BJ (cell line): ENCODE measurements around the gene FAM83D. TPM values are rescaled to one million over a fixed set of nuclear protein-coding genes. Genes with fewer than 3 reads are reported as not detected.
"Not testable (repeated sequence)": the region's sequence is repeated elsewhere in the genome, so short reads cannot be mapped to it uniquely, and the experiment has no call there.

Experiments
- CTCF ChIA-PET: fragments of 350-600 bp; formaldehyde crosslinking; extraction: SDS; loops from one replicate; lab custom pipeline; 2021; ENCODE audit warnings: antibody characterized with exemption, inconsistent platforms; lab: Yijun Ruan, JAX
- POLR2A ChIA-PET: fragments of 300-600 bp; sonication (Branson Sonifier 250); formaldehyde crosslinking; extraction: SDS; loops from one replicate; lab custom pipeline; 2021; ENCODE audit warnings: antibody characterized with exemption; lab: Charles Lee
- DNase-seq: peaks from one replicate; pipeline ENCODE4 v3.0.0-alpha.2; 2011; ENCODE audit warnings: low read depth
- H3K27me3 ChIP-seq: 2 replicates; pipeline ENCODE4 v1.6.0; 2011; ENCODE audit warnings: low read length; ENCODE audit not compliant: control insufficient read depth, insufficient read depth
- H3K36me3 ChIP-seq: 2 replicates; pipeline ENCODE4 v1.5.1; 2011; ENCODE audit warnings: low read length; ENCODE audit not compliant: control insufficient read depth, insufficient read depth
- H3K4me3 ChIP-seq: 2 replicates; pipeline ENCODE4 v1.5.1; 2011; ENCODE audit warnings: low read depth, mild to moderate bottlenecking, control low read depth, low read length
- polyA plus RNA-seq: library from polyadenylated mRNA; depleted of rRNA; stranded (reverse); fragments of >200 nt; gene quantifications from 2 replicates; pipeline ENCODE4 v1.2.3, GENCODE V29; 2011
- TF ChIP-seq, protein P1 (sequence below): IDR thresholded peaks from 2 replicates; pipeline ENCODE4 v1.5.1; 2011; ENCODE audit warnings: low read depth, mild to moderate bottlenecking, control low read depth, inconsistent platforms, low read length, moderate library complexity; ENCODE audit not compliant: insufficient read depth

The FAM83D gene
- polyA plus RNA-seq, 1 experiment, result 40.1 TPM

DNA sequence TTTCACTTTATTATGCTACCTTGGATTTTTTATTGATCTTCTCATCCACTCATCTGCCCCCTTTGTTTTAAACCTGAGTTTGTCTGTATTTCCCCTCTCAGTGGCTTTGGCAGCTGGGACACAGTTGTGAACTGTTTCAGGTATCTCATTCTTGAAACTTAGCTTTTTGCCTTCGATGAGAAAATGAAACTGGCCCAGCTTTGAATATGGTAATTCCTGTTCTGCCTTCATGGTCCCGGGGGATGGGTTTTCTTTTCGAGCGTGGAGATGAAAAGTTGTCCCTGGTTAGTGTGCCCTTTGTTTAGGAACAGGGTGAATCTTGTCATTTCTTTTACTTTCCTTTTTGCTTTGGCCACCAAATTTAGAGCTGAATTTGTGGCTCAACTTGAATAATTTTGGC is 61.6 kb downstream of the FAM83D start:
- Histone ChIP-seq H3K36me3 (no peaks in the 10 kb centered on the region; the same call in 1 of the 2 replicates), H3K27me3 (no peaks in the 10 kb centered on the region), H3K4me3 (no peak overlapping the region)
- POLR2A ChIA-PET, result no interaction called here
- DNase-seq, result no peak
- TF ChIP-seq, protein P1, sequence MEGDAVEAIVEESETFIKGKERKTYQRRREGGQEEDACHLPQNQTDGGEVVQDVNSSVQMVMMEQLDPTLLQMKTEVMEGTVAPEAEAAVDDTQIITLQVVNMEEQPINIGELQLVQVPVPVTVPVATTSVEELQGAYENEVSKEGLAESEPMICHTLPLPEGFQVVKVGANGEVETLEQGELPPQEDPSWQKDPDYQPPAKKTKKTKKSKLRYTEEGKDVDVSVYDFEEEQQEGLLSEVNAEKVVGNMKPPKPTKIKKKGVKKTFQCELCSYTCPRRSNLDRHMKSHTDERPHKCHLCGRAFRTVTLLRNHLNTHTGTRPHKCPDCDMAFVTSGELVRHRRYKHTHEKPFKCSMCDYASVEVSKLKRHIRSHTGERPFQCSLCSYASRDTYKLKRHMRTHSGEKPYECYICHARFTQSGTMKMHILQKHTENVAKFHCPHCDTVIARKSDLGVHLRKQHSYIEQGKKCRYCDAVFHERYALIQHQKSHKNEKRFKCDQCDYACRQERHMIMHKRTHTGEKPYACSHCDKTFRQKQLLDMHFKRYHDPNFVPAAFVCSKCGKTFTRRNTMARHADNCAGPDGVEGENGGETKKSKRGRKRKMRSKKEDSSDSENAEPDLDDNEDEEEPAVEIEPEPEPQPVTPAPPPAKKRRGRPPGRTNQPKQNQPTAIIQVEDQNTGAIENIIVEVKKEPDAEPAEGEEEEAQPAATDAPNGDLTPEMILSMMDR, result no peak
- CTCF ChIA-PET, result interaction anchor here (3.0 kb wide), 1 partner anchor 62 kb away, joined by 16 read pairs; no protein-coding TSS in a partner anchor

DNA sequence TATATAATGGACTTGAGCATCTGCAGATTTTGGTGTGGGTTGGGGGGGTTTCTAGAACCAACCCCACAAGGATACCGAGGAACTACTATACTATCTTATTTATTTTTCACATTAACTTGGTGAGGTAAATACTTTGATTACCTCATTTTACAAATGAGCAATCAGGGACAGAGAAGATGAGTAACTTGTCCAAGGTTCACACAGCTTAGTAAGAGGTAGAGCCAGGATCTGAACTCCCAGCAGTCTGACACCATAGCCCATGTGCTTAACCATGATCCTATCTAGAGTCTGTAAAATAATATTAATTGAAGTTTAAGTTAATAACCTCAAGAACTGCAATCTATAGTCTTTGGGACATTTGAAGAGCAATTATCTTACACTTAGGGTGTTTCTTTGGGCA is 64.5 kb downstream of the FAM83D start:
- ChIA-PET POLR2A (no interaction called here), CTCF (interaction anchor here (3.0 kb wide), 1 partner anchor 59 kb away, joined by 16 read pairs; no protein-coding TSS in a partner anchor)
- DNase-seq, result no peak
- H3K4me3 ChIP-seq, result no peak overlapping the region
- H3K36me3 ChIP-seq, result no peaks in the 10 kb centered on the region
- TF ChIP-seq, protein P1, result no peak
- H3K27me3 ChIP-seq, result no peaks in the 10 kb centered on the region

DNA sequence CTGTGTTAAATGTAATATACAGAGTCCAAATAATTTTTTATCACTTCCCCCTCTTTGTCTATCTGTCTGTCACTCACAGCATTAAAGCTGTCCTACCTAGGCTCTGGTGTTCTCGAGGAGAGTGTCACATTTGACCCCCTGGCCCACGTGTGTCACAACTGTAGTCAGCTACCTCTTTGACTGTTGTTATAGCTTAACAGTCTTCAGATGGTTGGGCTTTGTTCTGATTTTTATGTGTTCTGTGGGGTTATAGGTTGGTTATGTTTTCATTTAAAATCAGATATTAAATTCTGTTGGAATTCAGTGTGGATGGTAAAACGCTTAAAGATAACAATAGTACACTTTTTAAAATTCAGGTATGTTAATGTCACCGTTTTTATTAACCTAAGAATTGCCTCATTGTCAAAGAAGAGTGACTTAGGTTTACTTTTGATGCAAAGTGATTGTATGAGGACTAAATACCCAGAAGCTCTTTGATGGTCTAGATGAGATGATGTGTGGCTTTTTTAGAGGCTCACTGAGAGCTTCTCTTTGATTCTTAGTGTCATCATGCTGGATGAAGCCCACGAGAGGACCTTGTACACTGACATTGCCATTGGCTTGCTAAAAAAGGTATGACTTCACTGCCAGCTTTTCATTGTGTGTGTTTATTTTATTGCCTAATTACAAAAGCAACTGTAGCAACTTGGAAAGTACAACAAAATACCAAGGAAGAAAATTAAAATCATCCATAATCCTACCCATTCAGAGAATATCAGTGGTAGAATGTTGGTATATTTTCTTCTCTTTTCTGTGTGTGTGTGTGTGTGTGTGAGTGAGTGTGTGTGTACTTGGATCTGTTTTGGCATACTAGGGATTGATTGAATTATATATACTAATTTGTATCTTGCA is 65.8 kb downstream of the FAM83D start:
- no peak for DNase-seq
- TF ChIP-seq, protein P1, result no peak
- ChIA-PET CTCF (no interaction called here), POLR2A (no interaction called here)
- Histone ChIP-seq H3K27me3 (no peaks in the 10 kb centered on the region), H3K4me3 (no peak overlapping the region), H3K36me3 (no peaks in the 10 kb centered on the region)

DNA sequence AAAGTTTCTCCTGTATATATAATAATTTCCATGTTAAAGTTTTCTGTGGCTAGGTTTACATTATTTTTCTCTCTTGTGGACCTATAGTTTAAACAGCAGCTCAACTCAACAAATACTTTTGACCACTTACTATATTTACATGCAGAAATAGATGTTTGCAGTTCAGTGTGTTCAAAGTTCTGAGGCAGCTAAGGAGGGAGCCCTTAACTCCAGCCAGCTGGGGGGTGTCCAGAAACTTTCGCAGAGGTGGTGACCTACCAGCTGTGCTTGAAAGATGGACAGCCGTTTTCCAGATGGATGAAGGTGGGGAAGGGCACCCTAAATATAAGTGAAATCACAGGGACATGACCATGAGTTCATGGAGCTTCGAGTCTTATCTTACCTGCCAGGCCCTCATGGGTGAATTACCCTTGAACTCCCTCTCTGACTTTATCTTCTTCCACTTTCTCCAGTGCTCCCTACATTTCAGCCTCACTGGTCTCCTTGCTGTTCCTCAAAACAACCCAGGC is 69.4 kb downstream of the FAM83D start:
- no peak for DNase-seq
- ChIA-PET POLR2A (interaction anchor here (0.7 kb wide), 1 partner anchor 32 kb away, joined by 8 read pairs; no protein-coding TSS in a partner anchor), CTCF (interaction anchor here (0.9 to 4.5 kb wide), 4 partner anchors 14 to 55 kb away, joined by 3 to 15 read pairs (median 4); no protein-coding TSS in a partner anchor)
- TF ChIP-seq, protein P1, result no peak
- no peaks in the 10 kb centered on the region; the same call in 1 of the 2 replicates for H3K36me3 ChIP-seq
- no peak overlapping the region for H3K4me3 ChIP-seq
- no peaks in the 10 kb centered on the region for H3K27me3 ChIP-seq

DNA sequence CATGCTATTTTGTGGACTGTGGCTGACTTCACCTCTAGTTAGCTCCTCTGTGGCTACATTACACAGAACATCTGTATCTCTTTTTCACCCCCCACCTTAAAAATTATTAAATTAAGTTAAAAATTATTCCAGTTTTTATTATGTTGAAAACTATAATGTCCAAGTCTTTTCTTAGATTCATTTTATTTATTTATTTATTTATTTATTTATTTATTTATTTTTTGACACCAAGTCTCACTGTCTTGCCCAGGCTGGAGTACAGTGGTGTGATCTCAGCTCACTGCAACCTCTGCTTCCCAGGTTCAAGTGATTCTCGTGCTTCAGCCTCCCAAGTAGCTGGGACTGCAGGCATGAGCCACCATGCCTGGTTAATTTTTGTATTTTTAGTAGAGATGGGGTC is 70.6 kb downstream of the FAM83D start:
- H3K4me3 ChIP-seq, DNase-seq, POLR2A ChIA-PET, H3K36me3 ChIP-seq, H3K27me3 ChIP-seq: not testable (repeated sequence)
- CTCF ChIA-PET, result interaction anchor here (1.2 to 4.5 kb wide), 2 partner anchors 52 to 54 kb away, joined by 4 to 15 read pairs; no protein-coding TSS in a partner anchor
